GM19035 (cell line): ENCODE data around the gene TAOK2.
"Not testable (repeated sequence)": the region's sequence is repeated elsewhere in the genome, so short reads cannot be mapped to it uniquely, and the experiment has no call there.

Source experiments
- ATAC-seq: cut with Tn5 transposase; IDR thresholded peaks from one replicate; pipeline ENCODE4 v1.9.1; 2021; ENCODE audit not compliant: unreplicated experiment

The TAOK2 gene

GRCh38 chr16:29973384-29974246 lies at the start of gene TAOK2:
Gene TAOK2, plus strand, starts transcription at chr16:29973868. Its CDS starts 3,905 bp downstream, at chr16:29977773.
- ATAC-seq, result peak; percentile 96

GRCh38 chr16:29925105-29925756 lies 48.4 kb upstream of the TAOK2 start:
- no peak for ATAC-seq

DNA sequence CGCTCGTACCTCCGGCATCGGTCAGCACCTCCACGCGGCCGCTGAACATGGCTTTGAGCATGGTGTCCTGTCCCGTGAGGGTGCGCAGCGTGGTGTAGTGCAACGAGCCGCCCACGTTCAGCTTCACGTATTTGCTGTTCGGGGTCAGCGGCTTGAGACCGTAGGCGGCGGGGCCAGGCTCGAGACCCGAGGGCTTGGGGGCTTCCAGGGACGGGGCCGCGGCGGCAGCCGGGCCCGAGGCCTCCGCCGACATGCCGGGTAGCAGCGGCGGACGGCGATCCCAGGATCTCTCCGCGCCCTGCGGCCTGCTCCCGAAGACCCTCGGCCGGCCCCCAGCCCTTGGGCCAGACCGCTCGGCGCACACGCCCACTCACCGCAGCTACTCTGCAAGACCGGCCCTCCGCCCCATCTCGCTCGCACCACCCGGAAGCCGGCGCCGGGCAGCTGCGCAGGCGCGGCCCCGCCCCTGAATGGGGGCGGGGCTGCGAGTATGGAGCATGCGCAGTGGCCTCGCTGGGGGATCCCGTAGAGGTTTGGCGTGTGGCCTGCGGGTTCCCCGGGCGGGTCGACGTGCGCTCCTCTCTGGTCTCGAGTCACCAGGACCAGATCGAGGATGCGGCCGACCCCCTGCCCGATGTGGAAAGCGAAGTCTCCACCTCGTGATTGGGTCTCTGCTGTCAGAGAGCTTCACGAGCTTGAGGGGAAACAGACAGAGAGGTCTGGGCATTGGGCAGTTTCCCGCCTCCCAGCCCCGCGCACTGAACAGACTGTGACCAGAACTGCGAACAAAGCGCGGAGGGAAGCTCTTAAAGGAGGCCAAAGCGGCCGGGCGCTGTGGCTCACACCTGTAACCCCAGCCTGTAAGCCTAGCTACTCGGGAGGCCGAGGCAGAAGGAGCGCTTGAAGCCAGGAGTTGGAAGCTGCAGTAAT lies 47.6 kb upstream of the TAOK2 start, which contains the start of gene KCTD13:
Gene KCTD13 (minus strand): TSS at position 446 of the 930 bp plus-strand sequence. CDS start 193 bp downstream, at position 253.
- peak; percentile 94 for ATAC-seq

DNA sequence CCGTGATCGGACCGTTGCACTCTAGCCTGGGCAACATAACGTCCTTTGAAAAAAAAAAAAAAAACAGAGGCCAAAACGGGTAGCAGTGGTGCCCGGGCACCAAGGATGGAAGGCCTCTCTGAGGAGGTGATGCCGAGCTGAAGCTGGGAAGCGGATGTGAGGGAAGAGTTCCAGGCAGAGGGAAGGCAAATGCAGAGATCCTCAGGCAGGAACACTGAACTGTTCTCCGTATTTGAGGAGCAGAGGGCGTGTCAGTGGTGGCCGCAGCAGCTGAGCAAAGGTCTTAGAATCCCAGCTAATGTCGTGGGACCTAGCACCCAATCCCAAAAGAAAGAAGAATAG lies 47.0 kb upstream of the TAOK2 start:
- no peak for ATAC-seq

GRCh38 chr16:29927070-29927905 lies 46.4 kb upstream of the TAOK2 start:
- ATAC-seq, result no peak

DNA sequence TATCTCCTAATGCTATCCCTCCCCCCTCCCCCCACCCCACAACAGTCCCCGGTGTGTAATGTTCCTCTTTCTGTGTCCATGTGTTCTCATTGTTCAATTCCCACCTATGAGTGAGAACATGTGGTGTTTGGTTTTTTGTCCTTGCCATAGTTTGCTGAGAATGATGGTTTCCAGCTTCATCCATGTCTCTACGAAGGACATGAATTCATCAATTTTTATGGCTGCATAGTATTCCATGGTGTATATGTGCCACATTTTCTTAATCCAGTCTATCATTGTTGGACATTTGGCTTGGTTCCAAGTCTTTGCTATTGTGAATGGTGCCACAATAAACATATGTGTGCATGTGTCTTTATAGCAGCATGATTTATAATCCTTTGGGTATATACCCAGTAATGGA lies 41.9 kb upstream of the TAOK2 start:
- not testable (repeated sequence) for ATAC-seq

DNA sequence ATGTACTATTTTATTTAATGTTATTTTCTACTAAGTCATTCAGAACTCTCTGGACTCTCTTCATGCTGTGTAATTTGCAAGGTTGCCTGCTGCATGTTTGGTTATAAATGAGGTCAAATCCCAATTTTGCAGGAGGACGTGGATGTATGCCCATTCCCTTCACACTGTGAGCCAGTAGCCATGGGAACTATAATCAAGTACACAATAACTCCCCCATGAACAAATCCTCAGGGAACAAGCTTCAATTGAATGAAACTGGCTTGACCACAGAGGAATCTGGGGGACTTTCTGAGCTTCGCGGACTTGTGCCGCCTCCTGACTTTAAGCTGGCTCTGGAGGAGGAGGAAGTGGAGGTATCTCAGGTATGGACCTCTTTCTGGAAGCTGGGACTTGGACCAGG lies 33.0 kb upstream of the TAOK2 start:
- no peak for ATAC-seq

DNA sequence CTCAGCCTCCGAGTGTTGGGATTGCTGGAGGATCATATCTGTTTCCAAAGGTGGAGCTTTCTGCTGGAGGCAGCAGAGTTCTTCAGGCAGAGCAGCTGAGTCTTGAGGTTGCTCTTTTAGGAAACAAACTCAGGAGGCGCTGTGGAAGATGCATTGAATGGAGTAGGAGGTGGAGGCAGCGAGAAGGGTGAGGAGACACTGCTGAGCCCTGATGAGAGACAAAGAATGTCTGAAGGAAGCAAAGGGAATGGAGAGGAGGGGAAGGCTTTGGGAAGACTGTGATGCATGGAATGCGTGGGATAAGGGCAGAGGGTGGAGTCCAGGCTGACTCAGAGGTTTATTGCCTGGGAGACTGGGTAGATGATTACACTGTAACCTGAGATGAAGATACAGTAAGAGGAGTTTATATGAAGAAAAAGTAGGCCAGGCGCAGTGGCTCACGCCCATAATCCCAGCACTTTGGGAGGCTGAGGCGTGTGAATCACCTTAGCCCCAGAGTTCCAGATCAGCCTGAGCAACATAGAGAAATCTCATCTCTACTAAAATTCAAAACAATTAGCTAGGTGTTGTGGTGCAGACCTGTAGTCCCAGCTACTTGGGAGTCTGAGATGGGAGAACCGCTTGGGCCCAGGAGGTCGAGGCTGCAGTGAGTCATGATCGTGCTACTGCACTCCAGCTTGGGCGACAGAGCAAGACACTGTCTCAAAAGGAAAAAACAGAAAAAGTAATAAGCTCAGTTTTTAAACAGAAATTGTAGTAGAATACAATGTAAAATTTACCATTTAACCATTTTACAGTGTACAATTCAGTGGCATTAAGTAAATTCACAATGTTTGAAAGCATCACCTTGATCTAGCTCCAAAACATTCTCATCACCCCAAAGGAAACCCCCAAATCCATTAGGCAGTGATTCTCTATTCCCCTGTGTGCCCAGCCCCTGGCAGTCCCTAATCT lies 29.5 kb upstream of the TAOK2 start:
- ATAC-seq, result no peak

- no peak for ATAC-seq
These were observed 25.8 kb upstream of the TAOK2 start for GRCh38 chr16:29947897-29948296.

- no peak for ATAC-seq
These were observed 22.7 kb upstream of the TAOK2 start for GRCh38 chr16:29950806-29951461.

- no peak for ATAC-seq
These were observed 21.9 kb upstream of the TAOK2 start for GRCh38 chr16:29951625-29952365.

DNA sequence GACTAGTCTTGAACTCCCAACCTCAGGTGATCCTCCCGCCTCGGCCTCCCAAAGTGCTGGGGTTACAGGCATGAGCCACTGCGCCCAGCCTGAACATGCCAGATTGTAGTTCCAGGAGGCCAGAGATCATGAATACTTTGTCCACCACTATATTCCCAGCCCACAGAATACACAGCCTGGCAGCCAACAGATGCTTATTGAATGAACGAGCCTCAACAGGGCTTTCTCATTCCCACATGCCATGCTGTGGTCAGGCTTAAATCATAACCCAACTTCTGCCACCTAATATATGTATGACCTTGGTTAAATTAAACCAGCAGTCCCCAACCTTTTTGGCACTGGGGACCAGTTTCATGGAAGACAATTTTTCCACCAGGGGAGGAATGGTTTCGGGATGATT lies 14.9 kb upstream of the TAOK2 start:
- no peak for ATAC-seq

DNA sequence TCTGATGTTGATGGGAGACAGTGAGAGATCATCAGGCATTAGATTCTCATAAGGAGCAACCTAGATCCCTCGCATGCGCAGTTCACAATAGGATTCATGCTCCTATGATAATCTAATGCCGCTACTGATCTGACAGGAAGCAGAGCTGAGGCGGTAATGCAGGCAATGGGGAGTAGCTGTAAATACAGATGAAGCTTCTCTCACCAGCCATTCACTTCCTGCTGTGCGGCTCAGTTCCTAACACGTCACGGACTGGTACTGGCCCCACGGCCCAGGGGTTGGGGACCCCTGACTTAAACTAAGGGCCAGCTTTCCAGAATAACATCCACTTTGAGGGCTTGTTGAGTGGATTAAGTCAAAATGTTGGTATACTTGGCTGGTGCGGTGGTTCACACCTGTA lies 14.4 kb upstream of the TAOK2 start:
- no peak for ATAC-seq

DNA sequence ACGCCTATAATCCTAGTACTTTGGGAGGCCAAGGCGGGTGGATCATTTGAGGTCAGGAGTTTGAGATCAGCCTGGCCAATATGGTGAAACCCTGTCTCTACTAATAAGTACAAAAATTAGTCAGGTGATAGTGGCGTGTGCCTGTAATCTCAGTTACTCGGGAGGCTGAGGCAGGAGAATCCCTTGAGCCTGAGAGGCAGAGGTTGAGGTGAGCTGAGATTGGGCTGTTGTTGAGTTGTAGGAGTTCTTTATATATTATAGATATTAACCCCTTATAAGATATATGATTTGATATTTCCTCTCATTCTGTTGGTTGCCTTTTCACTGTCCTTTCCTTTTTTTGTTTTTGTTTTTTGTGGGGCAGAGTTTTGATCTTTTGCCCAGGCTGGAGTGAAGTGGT lies 13.8 kb upstream of the TAOK2 start:
- ATAC-seq, result not testable (repeated sequence)

- ATAC-seq, result no peak
These were observed 12.6 kb upstream of the TAOK2 start for GRCh38 chr16:29961127-29961478.

DNA sequence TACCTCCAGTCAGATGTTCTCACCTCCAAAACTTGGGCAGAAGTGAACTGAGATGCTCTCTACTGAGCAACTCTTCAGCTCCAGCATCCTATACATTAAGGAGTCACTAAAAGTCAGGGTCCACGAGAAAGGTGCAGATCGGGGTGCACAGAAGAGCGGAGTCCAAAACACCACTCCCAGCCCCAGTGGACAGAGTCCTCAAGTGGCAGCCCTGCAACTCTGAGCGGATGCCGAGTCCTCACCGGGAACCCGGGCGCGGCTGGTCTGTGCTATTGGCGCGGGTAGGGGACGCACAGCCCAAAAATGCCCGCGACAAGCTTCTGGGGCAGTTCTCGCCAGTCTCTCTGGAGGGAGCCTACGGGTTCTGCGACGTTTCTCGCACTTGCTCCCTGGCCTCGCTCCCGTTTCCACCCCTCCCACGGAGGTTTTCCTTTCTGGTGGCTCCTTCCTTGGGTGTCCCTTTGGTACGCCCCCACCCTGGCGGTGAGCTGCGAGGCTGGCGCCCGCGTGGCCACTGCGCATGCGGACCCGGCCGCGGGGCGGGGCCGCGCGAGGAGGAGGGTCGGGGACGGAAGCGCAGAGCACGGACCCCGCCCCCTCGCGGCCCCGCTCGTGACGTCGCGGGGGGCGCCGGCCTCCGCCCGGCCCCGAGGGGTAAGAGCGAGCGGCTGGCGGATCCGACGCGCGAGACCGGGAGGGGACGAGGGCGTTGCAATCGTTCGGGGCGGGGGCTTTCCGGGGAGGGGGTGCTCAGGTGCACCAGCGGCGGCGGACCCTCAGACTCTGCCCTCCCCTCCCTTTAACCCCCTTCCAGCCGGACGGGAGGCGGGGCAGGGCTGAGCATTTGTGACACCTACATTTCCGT lies 12.0 kb upstream of the TAOK2 start, which contains the start of gene TMEM219:
Gene TMEM219 (plus strand): TSS at position 601 of the 865 bp plus-strand sequence. CDS start 1,065 bp downstream, outside the sequence.
- peak; percentile 83 for ATAC-seq
